Adipose tissue (tissue), 3 donors: ENCODE data around the gene RABGAP1. TPM values are rescaled to one million over a fixed set of nuclear protein-coding genes. Genes with fewer than 3 reads are reported as not detected.

ENCODE experiments used
- H3K27ac ChIP-seq: one replicate; pipeline ENCODE4 v1.5.1; 2013; ENCODE audit warnings: low read depth, low read length
- WGBS, 3 donors: extraction: QIAGEN DNeasy Blood & Tissue Kit; methylation state at CpG; one replicate each; pipeline ENCODE4 v1.1.7; 2013; 5-methylcytosine and 5-hydroxymethylcytosine counted together
- polyA plus RNA-seq, 3 donors: library from polyadenylated mRNA; stranded (reverse); fragments of 200-250 nt; gene quantifications; one replicate each; pipeline ENCODE4 v1.2.3, GENCODE V29; 2013
- donor health status: healthy with polysubstance abuse.
- donor health status: Bipolar disorder and iron deficiency.
- donor health status: healthy.

The RABGAP1 gene
- polyA plus RNA-seq, 3 donors = 7.9 to 16.5 (median 16.1) TPM

DNA sequence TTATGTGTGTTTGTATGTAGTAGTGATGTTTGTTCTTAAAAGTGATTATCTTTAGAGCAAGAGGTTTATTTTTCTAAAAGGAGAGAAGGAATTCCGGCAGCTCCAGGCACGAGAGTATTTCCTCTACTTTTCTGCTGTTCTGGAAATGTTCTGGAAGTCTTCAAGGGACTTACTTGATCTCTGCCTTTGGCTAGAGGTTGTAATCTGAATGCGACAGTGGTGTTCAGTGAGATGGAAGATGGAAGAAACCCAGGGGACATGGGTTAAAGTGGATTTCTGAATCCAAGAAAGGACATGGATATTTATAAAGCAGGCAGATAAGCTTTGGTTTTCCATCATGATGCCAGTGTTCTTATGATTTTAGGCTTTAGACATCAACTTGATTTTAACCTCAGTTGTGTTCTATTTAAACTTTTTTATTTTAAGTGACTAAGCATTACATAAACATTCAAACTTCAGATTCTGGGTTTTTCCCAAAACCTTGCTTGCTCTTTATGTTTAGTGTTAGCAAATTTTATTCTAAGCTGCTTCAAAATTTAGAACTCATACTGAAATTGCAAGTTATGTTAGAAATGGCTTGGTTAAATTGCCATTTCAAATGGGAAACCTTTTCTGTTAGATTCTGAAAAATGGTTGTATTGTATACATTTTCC is 96.2 kb downstream of the RABGAP1 start:
- no peak overlapping the region for H3K27ac ChIP-seq
- WGBS, 3 donors = 22 to 73% (median 35%) methylated on average over 3 of the region's 3 CpGs

DNA sequence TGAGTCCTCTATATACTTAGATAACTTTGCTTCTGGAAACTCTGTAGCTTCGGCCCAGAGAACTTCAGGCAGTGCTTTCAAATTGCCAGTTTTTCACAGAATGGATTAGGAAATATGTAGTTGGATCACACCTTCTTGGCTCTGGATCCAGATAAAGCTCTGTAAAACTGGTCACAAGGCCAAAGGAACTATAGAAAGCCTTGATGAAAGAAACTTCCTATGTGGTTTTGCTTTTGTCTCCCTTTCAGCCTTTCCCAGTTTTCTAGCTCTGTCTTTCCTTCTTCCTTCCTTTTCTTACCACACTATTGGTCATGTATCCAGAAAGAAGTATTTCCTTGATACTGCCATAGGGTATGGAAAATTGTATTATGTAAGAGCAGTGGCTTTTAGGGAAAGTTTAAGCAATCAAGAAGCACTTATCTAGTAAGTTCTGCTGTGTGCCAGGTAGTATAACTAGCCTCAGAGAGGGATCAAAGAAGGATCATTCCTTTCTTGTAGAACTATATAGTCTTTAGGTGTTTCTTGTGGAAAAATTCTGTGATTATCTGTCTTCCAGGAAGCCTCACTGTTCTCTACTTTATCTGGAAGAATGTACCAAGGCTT is 98.9 kb downstream of the RABGAP1 start:
- WGBS, 3 donors = 50 to 75% (median 56%) methylated on average over 1 of the region's 1 CpG
- H3K27ac ChIP-seq = no peak overlapping the region

DNA sequence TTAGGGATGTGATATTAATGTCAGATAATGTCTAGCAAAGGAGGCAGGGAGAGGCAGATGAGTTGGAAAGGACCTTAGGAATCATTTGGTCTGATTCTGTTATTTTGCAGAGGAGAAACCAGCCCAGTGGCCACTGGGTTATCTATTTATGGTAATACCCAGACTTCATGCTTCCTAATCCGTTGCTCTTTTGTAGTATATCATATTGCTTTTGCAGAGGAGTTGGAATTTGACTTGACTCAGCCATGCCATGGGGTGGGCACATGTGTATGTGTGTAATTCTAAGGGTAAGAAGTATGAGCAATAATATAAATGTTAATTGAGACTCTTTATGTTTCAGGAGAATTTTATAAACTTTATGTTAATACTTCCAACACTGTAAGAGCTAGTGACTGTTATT is 100.0 kb downstream of the RABGAP1 start:
- WGBS, 3 donors = 57 to 84% (median 71%) methylated on average over 1 of the region's 1 CpG
- H3K27ac ChIP-seq = no peak overlapping the region

DNA sequence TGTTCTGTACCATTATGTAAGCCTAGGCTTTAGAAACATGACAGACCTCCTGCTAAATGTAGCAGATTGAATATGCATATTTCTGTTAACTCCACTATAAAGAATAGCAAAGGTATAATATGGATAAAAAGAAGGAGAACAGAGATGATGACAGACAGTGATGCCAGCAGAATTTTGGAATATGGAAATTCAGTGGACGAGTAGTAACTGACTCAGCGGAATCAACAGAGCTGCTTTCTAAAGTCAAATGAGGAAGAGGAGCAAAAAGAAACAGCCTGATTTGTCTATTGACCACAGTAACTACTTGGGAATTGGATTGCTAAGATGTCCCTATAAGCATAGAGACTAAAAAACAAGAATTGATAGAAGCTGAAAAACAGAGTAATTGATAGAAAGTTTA is 100.7 kb downstream of the RABGAP1 start:
- no peak overlapping the region for H3K27ac ChIP-seq
- WGBS, 3 donors = 68 to 95% (median 78%) methylated on average over 2 of the region's 2 CpGs

DNA sequence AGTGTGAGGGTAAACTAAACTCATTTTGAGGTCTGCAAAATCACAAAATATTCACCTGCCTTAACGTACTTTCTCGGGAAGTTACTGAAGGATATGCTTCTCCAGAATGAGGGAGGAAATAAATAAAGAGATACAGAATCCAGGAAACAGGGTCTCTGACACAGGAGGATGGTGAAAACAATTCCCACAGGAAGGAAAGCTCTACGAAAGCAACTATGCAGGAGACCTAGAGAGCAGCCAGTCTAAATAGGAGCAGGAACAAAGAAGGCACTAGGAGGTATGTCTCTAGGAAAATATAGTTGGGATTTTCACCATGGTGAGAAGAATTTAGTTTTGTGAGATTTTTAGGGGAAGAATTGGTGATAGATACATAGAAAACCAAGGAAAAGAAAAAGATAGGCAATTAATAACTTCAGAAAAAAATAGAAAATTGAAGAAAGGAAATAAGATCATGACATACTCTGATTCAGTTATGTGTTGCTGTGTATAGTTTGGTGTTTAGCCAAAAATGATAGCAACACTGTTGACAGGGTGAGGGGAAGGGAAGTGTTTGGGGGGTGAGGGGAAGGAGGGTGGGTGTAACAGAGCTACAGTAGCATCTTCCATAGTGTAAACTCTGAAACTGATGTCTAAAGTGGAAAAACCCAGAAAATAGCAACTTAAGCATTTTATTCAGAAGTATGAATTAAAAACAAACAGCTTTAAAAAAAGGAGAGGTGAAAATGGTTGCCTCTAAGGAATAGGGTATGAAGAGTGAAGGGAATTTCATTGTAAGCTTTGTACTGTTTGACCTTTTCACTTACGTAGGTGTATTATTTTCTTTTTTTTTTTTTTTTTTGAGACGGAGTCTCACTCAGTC is 102.5 kb downstream of the RABGAP1 start:
- 78 to 90% (median 86%) methylated on average over 4 to 5 of the region's 5 CpGs for WGBS, 3 donors
- H3K27ac ChIP-seq = no peak overlapping the region

DNA sequence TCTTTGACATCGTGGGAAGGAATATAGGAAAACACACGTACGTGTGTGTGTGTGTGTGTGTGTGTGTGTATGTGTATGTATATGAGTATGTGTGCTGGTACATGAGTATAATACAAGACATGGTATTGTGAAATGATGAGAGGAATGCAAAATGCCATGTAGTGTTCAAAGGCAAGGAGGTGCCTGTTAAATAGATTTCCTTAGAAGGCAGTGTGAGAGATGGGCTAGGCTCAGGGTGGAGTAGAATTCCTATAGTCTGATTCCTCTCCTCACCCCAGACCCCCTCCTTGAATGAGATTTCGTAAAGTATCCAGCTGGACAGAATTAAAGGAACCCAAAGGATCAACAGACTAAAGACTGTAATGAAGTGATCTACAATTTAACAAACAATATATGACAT is 103.8 kb downstream of the RABGAP1 start:
- WGBS, 3 donors = 64 to 84% (median 71%) methylated on average over 4 of the region's 4 CpGs
- no peak overlapping the region for H3K27ac ChIP-seq

DNA sequence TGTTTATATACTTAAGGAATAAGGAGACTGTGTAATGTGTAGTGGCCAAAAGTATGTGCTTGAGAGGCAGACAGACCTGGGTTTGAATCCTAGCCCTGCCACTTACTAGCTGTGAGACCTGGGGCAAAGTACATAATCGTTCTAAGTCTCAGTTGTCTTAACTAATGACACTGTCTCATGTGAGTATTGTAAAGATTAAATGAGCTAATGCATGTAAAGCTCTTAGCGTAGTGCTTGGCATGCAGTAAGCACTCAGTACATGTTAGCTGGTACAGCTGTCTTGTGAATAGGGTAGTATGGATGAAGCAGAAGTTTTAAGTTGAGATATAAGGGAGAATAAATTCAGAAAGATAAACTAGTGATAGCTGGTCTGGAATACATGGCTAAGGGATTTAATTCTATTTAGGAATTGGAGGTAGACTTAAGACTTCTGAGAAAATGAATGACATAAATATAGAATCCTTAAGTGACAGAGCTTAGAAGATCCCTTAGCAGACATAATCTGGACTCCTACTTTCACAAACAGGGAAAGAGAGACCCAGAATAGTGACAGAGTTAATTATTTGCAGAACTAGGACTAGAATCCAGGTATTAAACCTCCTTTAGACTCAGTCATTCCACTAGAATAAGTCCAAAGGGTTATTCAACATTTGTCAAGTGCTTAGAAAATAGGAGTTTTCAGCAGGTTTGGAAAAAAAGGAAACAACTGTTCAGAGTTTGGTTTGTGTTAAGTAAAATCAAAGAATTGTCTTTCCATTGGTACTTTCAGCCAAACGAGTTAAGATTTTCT is 105.8 kb downstream of the RABGAP1 start:
- 73 to 84% (median 75%) methylated on average over 3 of the region's 3 CpGs for WGBS, 3 donors
- H3K27ac ChIP-seq = no peak overlapping the region

DNA sequence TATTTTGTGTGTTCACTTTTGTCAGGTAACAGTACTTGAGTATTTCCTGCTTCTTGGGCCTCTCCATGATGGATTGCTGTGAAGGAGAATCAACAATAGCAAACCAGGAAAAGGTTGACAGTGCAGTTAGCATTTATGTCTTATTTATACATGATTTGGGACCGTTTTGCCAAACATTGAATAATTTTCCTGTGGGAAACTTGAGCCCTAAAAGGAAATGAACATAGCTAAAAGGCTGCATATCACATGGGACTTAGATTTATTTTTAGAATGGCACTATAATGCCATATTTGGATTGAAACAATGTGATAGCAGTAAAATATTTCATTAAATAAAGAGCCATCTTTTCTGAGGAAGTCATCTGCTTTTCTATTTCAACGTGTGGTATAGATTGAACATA is 107.9 kb downstream of the RABGAP1 start:
- 22 to 46% (median 27%) methylated on average over 2 of the region's 2 CpGs for WGBS, 3 donors
- no peak overlapping the region for H3K27ac ChIP-seq

DNA sequence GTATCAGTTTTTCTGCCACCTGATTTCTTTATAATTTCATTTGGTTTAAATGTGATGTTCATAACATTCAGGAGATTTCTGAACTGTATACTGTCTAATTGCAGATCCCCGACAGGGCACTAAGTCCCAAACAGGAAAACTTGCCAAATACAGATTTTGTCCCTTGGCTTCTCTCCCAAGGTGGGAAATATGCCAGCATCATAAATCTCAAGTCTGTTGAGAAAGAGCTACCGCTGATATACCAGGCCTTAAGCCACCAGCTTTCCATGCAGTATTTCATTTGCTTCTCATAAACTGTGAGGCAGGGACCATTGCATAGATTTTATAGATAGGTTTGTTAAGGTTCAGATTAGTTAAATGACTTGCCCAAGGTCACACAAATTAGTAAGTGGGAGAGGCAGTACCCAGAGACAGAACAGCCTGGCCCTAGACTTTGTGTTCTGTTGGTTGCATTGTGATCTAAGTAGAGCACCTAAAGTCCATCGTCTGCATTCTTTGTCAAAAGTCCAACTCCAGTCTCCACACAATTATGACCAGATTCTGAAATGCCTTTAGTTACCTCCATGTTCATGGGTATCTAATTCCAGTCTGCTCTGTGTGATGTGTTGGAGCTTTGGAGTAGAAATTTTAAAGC is 108.9 kb downstream of the RABGAP1 start:
- H3K27ac ChIP-seq = no peak overlapping the region
- 25 to 29% (median 26%) methylated on average over 3 of the region's 3 CpGs for WGBS, 3 donors

DNA sequence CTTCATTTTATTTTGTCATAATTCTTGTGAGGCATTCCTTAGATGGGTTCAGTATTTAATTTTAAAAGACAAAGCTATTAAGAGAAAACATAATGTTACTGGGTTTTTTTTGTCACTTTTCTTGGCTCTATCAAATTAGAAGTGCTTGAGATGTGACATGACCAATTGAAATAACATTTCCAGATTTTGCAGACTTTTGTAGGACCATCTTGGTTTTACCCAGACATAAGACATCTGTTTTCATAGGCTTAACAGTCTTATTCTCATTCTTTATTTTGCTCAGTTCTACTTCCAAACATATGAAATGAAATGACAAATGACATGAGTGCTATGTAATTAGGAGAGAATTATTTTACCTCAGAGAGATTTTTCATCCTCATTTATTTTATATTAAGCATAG is 112.2 kb downstream of the RABGAP1 start:
- no peak overlapping the region for H3K27ac ChIP-seq

DNA sequence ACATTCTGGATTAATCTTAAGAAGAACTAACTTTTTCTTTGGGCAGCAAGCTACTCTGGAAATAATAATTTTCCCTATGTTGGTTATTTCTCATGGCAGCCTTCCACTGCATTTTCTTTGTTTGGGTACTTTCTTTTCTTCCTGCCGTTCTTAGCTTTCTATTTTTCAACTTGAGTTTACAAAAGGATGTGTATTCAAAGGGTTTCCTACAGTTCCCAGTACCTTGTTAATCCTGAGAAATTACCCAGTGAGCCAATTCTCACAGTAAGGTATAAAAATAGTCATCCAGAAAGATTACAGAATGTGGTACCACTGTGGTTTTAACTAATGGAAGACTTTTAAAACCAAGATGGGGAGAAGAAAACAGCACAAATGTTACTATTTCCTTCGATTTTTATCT is 112.9 kb downstream of the RABGAP1 start:
- no peak overlapping the region for H3K27ac ChIP-seq
- 30 to 53% (median 37%) methylated on average over 2 of the region's 2 CpGs for WGBS, 3 donors

DNA sequence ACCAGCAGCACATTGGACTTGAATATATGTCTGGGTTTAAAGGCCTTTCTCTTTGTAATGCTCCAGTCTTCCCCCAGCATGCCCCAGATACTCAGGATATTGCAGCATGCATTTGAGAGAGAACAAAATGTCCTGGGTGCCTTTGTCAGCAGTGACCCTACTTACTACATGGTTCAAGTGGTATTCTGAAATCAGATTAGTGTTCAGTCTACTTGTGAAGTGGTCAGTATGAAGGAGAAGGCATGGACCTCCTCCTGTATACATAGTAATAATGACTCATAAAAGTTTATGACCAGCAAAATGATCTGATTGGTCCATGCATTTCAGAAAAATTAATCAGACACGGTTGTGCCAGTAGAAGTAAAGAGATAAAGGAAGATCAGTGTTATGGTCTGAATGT is 118.0 kb downstream of the RABGAP1 start:
- H3K27ac ChIP-seq = no peak overlapping the region

DNA sequence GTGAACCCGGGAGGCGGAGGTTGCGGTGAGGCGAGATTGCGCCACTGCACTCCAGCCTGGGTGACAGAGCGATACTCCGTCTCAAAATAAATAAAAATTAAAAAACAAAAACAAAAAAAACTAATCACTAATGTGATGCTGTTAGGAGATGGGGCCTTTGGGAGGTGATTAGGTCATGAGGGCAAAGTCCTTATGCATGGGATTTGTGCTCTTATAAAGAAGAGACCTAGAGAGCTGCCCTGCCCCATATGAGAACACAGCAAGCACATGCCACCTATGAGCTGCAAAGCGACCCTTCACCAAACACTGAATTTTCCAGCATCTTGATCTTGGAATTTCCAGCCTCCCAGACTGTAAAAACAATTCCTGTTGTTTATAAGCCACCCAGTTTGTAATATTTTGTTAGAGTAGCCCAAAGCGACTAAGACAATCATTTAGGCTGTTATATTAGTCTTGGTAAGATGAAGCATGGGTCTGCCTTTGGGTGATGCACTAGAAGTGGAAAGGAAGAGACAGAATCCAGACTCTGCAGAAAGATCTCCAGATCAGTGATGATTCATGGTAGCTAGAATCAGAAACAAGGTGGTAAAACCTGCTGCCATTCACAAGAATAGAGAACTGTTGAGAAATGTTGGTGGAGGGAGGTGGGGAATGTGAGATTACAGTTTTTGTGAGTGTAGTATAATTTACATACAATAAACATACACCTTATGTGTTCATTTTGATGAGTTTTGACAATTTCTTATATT is 118.8 kb downstream of the RABGAP1 start:
- WGBS, 3 donors = 98 to 99% (median 98%) methylated on average over 9 of the region's 9 CpGs
- H3K27ac ChIP-seq = no peak overlapping the region

More for the DNA sequence above, 118.0 kb downstream of the RABGAP1 start:
- WGBS, 3 donors = 76 to 90% (median 89%) methylated on average over 1 of the region's 1 CpG

DNA sequence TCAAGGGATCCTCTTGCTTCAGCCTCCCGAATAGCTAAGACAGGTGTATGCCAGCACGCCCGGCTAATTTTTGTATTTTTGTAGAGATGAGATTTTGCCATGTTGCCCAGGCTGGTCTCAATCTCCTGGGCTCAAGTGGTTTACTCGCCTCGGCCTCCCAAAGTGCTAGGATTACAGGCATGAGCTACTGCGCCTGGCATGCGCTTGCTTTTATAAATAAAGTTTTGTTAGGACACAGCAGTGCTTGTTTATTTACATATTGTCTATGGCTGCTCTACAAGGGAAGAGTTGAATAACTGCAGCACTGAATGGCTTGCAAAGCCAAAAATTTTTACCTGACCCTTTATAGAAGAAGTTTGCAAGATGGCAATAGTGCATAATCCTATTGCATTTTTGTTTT is 120.4 kb downstream of the RABGAP1 start:
- no peak overlapping the region for H3K27ac ChIP-seq
- WGBS, 3 donors = 98% methylated on average over 7 of the region's 7 CpGs

DNA sequence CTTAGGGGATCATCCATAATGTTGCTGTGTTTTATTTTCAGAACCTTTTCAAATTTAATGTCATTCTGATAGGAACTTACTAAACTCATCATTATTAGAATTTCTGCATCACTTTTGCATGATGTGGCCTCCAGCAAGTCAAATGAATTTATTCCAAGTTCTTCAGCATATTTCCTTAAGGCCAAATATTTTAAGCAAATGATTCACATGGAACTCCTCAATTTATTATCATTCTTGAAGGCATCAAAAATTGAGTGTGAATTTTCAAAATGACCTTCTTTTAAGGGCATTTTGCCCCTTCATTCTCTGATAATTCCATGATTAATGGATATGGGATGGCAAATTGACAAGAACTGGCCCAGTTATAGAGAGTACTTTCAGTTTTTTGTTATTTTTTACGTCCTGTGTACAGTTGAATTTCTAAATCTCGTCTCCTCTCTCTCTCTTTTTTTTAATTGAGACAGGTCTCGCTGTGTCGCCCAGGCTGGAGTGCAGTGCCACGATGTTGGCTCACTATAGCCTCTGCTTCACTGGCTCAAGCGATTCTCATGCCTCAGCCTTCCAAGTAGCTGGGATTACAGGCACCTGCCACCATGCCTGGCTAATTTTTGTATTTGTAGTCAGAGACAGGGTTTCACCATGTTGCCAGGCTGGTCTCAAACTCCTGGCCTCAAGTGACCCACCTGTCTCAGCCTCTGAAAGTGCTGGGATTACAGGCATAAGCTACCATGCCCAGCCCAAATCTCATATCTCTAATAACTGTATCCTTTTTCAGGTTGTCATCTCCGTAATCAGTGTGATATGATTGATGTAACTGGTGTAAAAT is 121.7 kb downstream of the RABGAP1 start:
- H3K27ac ChIP-seq = no peak overlapping the region

DNA sequence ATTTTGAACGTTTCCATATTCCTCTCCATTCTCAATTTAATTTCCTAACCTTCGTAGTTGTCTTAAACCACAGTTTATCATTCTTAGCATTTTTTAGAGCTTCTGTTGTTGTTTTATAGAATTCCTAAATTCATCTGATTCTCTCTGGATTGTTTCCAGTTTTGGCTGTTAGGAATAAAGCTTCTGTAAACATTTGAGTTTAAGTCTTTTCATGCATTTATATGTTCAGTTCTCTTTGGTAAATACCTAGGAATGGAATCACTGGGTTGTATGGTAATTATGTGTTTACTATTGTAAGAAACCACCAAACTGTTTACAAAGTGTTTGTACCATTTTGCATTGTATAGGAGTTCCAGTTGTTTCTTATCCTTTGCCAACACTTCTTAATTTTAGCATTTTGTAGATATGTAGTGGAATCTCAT is 122.4 kb downstream of the RABGAP1 start:
- WGBS, 3 donors = 55 to 70% (median 68%) methylated on average over 2 of the region's 2 CpGs

More for the DNA sequence above, 121.7 kb downstream of the RABGAP1 start:
- WGBS, 3 donors = 83 to 90% (median 87%) methylated on average over 7 of the region's 7 CpGs

DNA sequence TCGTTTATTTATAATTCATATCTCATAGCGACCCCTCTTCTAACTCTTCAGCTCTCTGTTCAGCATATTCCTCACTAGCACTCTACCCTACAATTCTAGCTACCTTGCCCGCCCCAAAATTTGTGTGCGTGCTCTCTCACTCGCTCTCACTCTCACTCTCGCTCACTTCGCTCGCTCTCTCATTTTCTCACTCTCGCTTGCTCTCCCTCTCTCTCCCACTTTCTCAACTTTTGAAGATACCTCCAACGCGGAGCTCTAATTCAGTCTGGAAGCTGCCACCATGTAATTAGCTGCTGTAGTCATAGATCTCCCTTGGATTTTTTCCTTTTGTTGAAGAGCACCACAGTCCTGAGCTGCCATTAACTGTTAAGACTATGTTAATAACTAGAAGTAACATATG is 123.1 kb downstream of the RABGAP1 start:
- 94 to 96% (median 95%) methylated on average over 11 of the region's 11 CpGs for WGBS, 3 donors
- H3K27ac ChIP-seq = no peak overlapping the region

More for the DNA sequence above, 122.4 kb downstream of the RABGAP1 start:
- H3K27ac ChIP-seq = no peak overlapping the region
